HepG2 (cell line): ENCODE results near the gene ROBO2.

Experiments
- MYC ChIP-seq: sonication (generic); formaldehyde crosslinking; IDR thresholded peaks from 2 replicates; pipeline ENCODE4 v1.9.0; 2021; ENCODE audit warnings: missing genetic modification reagents, borderline replicate concordance
- RAD21 ChIP-seq: fragments of 450-650 bp; formaldehyde crosslinking; IDR thresholded peaks from 2 replicates; pipeline ENCODE4 v1.5.0; 2020; ENCODE audit warnings: mild to moderate bottlenecking
- ZNF317 ChIP-seq: sonication (generic); formaldehyde crosslinking; IDR thresholded peaks from 2 replicates; pipeline ENCODE4 v1.5.0; 2020; ENCODE audit warnings: mild to moderate bottlenecking, missing genetic modification reagents
- ZNF780A ChIP-seq: sonication (generic); formaldehyde crosslinking; IDR thresholded peaks from 2 replicates; pipeline ENCODE4 v1.8.0; 2022; ENCODE audit warnings: mild to moderate bottlenecking, missing genetic modification reagents, moderate library complexity
- TF ChIP-seq, protein P1 (sequence below): sonication (generic); formaldehyde crosslinking; IDR thresholded peaks from 2 replicates; pipeline ENCODE4 v1.5.0; 2020; ENCODE audit warnings: mild to moderate bottlenecking, missing genetic modification reagents, moderate library complexity
- TF ChIP-seq, protein P2 (sequence below): IDR thresholded peaks from 2 replicates; pipeline ENCODE4 v1.6.1; 2016; ENCODE audit warnings: control low read depth

DNA sequence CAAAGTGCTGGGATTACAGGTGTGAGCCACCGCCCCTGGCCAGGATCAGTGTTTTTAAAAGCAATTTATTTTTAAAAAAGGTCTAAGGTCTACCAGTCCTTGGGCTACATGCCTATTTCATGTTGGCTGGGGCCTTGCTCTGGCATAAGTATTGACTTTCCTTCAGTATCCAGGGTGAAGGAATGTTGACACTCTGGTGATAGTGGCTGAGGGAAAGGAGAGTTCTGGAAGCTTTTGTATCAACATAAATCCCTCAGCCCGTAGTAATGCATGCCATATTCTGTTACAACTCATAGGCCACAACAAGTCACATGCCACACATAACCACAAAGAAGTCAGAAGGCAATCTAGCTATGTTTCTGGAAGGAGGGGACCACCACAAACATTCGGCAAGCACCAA lies 273.9 kb downstream of the ROBO2 start:
- TF ChIP-seq ZNF780A (CRISPR knock-in tag) (no peak), MYC (CRISPR knock-in tag) (no peak), RAD21 (CRISPR knock-in tag) (no peak), ZNF317 (no peak)
- TF ChIP-seq, protein P1, sequence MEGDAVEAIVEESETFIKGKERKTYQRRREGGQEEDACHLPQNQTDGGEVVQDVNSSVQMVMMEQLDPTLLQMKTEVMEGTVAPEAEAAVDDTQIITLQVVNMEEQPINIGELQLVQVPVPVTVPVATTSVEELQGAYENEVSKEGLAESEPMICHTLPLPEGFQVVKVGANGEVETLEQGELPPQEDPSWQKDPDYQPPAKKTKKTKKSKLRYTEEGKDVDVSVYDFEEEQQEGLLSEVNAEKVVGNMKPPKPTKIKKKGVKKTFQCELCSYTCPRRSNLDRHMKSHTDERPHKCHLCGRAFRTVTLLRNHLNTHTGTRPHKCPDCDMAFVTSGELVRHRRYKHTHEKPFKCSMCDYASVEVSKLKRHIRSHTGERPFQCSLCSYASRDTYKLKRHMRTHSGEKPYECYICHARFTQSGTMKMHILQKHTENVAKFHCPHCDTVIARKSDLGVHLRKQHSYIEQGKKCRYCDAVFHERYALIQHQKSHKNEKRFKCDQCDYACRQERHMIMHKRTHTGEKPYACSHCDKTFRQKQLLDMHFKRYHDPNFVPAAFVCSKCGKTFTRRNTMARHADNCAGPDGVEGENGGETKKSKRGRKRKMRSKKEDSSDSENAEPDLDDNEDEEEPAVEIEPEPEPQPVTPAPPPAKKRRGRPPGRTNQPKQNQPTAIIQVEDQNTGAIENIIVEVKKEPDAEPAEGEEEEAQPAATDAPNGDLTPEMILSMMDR (CRISPR knock-in tag), result no peak
- TF ChIP-seq, protein P2, sequence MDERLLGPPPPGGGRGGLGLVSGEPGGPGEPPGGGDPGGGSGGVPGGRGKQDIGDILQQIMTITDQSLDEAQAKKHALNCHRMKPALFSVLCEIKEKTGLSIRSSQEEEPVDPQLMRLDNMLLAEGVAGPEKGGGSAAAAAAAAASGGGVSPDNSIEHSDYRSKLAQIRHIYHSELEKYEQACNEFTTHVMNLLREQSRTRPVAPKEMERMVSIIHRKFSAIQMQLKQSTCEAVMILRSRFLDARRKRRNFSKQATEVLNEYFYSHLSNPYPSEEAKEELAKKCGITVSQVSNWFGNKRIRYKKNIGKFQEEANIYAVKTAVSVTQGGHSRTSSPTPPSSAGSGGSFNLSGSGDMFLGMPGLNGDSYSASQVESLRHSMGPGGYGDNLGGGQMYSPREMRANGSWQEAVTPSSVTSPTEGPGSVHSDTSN, result no peak
